Upper lobe of right lung (tissue), 1 donor: ENCODE results near the gene CORO6. TPM values are rescaled to one million over a fixed set of nuclear protein-coding genes. Genes with fewer than 3 reads are reported as not detected.
A peak's percentile ranks its signal among the peaks of the same experiment; 100 is the strongest.

Experiments
- ATAC-seq: fragments of 200-7000 bp; cut with Tn5 transposase; one replicate; pipeline ENCODE4 v1.9.1; 2020; ENCODE audit warnings: mild to moderate bottlenecking, moderate library complexity
- DNase-seq: peaks from one replicate; pipeline ENCODE4 v3.0.0-alpha.2; 2020
- H3K27ac ChIP-seq: fragments of 200-600 bp; one replicate; pipeline ENCODE4 v1.8.0; 2022
- H3K27me3 ChIP-seq: fragments of 200-600 bp; one replicate; pipeline ENCODE4 v1.8.0; 2022; ENCODE audit warnings: mild to moderate bottlenecking
- H3K36me3 ChIP-seq: fragments of 200-600 bp; one replicate; pipeline ENCODE4 v1.8.0; 2022
- H3K4me1 ChIP-seq: fragments of 200-600 bp; one replicate; pipeline ENCODE4 v1.8.0; 2022
- H3K4me3 ChIP-seq: fragments of 200-600 bp; one replicate; pipeline ENCODE4 v1.8.0; 2022; ENCODE audit warnings: mild to moderate bottlenecking
- H3K9me3 ChIP-seq: fragments of 200-600 bp; one replicate; pipeline ENCODE4 v1.8.0; 2022
- intact Hi-C: fragments of 100-400 bp; cut with DNase I; formaldehyde crosslinking; loops from one replicate; pipeline ENCODE4 v1.11.0; 2022
- total RNA-seq: library from RNA; stranded (reverse); fragmentation: NEBNext Ultra II Directional; extraction: Animal tissue kit (Norgen Biotek cat#: 25700); gene quantifications from one replicate; pipeline ENCODE4 v1.2.1, GENCODE V29; 2021
- TF ChIP-seq, protein P1 (sequence below): fragments of 200-600 bp; IDR thresholded peaks from one replicate; pipeline ENCODE4 v1.8.0; 2022; ENCODE audit warnings: antibody characterized with exemption
- donor health status: DM: no; HTN: yes; CAD: no; lungs with severe emphysema.

The CORO6 gene
- total RNA-seq, 1 donor from 2014 or later = 7.7 TPM

DNA sequence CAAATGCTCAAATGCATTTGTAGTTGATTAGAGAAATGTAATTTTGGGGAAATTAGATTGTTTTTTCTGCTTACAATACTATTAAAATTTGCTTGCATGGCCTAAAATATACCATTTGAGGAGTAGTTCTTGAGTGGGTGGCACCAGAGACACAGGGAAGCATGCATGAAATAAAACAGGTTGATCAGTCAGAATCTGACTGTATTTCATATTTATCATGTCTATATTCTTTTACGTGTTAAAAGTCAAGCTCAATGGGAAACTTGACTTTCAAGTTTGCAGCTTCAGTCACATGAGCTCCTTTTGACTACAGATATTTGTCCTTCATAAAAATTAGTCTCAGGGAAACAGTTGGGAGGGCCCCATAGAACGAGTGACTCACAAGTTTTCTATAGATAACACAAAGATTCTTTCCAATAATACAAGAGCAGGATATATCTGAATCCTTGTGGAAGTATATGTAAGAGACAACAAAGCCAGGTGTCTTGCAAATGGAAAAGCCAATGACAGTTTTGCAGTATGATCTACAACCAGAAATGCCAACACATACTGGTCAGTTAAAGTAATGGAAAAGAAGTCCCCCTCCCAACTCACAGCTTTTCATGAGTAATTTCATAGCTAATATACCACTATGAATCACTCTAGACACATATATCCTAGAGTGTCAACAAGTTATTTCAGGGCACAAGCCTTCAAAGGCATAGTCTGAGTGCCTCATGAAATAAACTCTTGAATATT lies 42.2 kb upstream of the CORO6 start:
- no peak for DNase-seq
- Histone ChIP-seq H3K27ac (no peak overlapping the region), H3K36me3 (peaks cover 63% of the 10 kb centered on the region)

DNA sequence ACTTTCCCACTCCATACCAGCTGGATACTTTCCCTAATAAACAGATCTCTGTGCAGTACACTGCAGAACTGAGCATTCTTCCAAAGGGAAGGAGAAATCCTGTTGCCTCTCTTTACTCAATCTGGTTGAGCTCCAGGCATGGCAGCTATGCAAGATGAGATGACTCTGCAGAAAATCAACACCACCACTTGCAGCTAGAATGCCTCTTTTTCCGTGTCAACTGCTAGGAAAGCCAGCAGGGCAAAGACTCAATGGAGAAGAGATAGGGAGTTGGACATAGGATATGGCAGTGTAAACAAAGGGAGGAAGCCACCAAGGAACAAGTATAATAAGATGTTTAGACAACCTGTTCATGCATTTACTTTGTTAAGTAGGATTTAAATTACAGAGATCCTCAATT lies 40.4 kb upstream of the CORO6 start:
- H3K36me3 ChIP-seq = peaks cover 59% of the 10 kb centered on the region
- H3K9me3 ChIP-seq = no peaks in the 10 kb centered on the region
- ATAC-seq (no peak), DNase-seq (no peak)
- no peaks in the 10 kb centered on the region for H3K27me3 ChIP-seq
- H3K27ac ChIP-seq = peak overlapping the region; percentile 15
- H3K4me3 ChIP-seq = no peak overlapping the region
- H3K4me1 ChIP-seq = peaks cover 3% of the 10 kb centered on the region
- TF ChIP-seq, protein P1, sequence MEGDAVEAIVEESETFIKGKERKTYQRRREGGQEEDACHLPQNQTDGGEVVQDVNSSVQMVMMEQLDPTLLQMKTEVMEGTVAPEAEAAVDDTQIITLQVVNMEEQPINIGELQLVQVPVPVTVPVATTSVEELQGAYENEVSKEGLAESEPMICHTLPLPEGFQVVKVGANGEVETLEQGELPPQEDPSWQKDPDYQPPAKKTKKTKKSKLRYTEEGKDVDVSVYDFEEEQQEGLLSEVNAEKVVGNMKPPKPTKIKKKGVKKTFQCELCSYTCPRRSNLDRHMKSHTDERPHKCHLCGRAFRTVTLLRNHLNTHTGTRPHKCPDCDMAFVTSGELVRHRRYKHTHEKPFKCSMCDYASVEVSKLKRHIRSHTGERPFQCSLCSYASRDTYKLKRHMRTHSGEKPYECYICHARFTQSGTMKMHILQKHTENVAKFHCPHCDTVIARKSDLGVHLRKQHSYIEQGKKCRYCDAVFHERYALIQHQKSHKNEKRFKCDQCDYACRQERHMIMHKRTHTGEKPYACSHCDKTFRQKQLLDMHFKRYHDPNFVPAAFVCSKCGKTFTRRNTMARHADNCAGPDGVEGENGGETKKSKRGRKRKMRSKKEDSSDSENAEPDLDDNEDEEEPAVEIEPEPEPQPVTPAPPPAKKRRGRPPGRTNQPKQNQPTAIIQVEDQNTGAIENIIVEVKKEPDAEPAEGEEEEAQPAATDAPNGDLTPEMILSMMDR = no peak
- intact Hi-C loops = no loop called here

More for the DNA sequence above, 42.2 kb upstream of the CORO6 start:
- TF ChIP-seq, protein P1 = no peak
- Histone ChIP-seq H3K4me1 (peaks cover 3% of the 10 kb centered on the region), H3K4me3 (no peak overlapping the region), H3K27me3 (no peaks in the 10 kb centered on the region), H3K9me3 (no peaks in the 10 kb centered on the region)
- ATAC-seq = no peak
- intact Hi-C loops = no loop called here

DNA sequence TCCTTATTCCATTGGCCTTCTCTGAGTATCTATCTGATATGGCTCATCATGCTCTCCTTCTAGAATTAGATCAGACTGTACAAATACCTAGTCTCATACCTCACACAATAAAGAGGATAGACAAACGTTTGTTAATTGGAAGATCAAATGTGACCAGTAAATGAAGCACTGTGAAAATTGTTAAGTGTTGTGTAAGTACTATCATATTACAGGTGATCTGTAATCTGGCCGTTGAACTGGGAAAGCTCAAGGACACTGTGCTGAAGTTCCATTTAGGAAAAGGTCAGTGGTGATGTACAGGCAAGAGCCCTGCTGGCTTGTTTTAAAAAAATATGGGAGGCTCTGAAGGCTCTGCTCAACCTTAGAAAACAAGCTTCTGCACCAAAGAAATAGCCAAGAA lies 38.5 kb upstream of the CORO6 start:
- TF ChIP-seq, protein P1 = no peak
- intact Hi-C loops = no loop called here
- no peak overlapping the region for H3K4me3 ChIP-seq

DNA sequence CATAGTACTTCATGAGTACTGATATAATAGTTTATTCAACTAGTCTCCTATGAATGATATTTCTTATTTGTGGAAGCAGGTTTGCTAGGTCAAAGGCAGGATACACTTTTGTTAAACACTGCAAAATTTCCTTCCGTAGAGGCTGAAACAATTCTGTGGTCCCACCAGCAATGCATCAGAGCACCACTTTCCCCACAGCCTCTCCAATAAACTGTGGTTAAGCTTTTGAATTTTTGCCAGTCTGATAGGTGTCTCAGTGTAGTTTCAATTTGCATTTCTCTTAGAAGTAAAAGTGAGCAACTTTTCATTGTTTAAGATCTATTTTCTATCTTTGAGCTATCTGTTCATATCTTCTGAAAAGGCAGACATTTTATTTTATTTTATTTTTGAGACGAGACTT lies 36.4 kb upstream of the CORO6 start:
- TF ChIP-seq, protein P1 = no peak
- H3K4me1 ChIP-seq = peaks cover 3% of the 10 kb centered on the region

More for the DNA sequence above, 38.5 kb upstream of the CORO6 start:
- Histone ChIP-seq H3K9me3 (no peaks in the 10 kb centered on the region), H3K4me1 (peaks cover 3% of the 10 kb centered on the region), H3K36me3 (peaks cover 57% of the 10 kb centered on the region), H3K27me3 (no peaks in the 10 kb centered on the region), H3K27ac (no peak overlapping the region)
- DNase-seq = no peak
- ATAC-seq = no peak

DNA sequence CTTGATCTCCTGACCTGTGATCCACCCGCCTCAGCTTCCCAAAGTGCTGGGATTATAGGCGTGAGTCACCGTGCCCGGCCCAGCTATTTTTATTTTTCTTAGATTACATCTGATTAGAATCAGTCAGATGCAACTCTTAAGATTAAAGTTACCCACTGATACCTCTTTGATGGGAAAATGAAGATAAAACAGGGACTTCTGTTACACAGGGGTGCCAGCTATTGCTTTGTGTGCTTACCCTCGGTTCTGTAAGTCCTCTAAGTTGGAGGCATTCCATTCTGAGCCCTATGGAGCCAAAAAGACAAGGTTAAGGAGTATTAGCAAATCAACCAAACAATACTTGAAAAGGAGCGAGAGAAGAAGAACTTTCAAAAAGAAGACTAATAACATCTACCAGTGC lies 32.6 kb upstream of the CORO6 start:
- no peaks in the 10 kb centered on the region for H3K27me3 ChIP-seq
- intact Hi-C loops = no loop called here
- H3K4me3 ChIP-seq = no peak overlapping the region
- DNase-seq (no peak), ATAC-seq (no peak)
- no peaks in the 10 kb centered on the region for H3K4me1 ChIP-seq
- H3K36me3 ChIP-seq = peaks cover 64% of the 10 kb centered on the region
- H3K27ac ChIP-seq = no peak overlapping the region
- no peaks in the 10 kb centered on the region for H3K9me3 ChIP-seq
- TF ChIP-seq, protein P1 = no peak

More for the DNA sequence above, 36.4 kb upstream of the CORO6 start:
- Histone ChIP-seq H3K4me3 (no peak overlapping the region), H3K27me3 (no peaks in the 10 kb centered on the region), H3K27ac (no peak overlapping the region), H3K9me3 (no peaks in the 10 kb centered on the region), H3K36me3 (peaks cover 70% of the 10 kb centered on the region)
- no peak for DNase-seq
- intact Hi-C loops = no loop called here
- ATAC-seq = no peak
